Measurements from ENCODE around the gene PNPLA5. TPM values are rescaled to one million over a fixed set of nuclear protein-coding genes. Genes with fewer than 3 reads are reported as not detected.

Gene PNPLA5
- total and polyA plus RNA-seq, 9 of the 15 experiments (the other 6 are each of a cell fraction or from before 2014, with no cell fraction given) = not detected

DNA sequence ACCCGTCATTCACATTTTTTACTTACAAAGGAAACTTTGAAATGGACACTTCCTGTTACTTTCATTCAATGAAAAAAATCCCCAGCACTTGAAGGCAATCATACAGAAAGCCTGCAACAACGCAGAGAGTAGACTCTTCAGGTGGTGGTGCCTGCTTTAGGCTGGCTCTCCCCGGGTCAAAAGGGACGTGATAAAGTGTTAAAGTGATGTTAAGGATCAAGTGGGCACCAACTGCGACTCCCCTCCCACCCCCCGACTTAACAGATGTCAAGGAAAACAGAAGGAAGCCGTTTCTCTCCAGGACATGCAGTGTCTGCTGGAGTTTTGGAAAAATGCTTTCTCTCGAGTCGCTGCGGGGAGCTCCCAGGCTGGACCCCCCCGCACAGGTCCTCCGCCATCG, 31.4 kb upstream of the PNPLA5 start:
- ChIA-PET CTCF (ENCODE audit: low intra/inter-chr PET ratio) (no interaction called here), POLR2A (interaction anchor here (0.5 to 0.7 kb wide), 2 partner anchors 9 to 471 kb away, joined by 3 read pairs; no protein-coding TSS in a partner anchor)
- no TSS peak for BruUV-seq (replicated peaks)
- Histone ChIP-seq H4K20me1 (replicated peaks; ENCODE audit: control insufficient read depth, insufficient read depth, low read length) (no peaks in the 10 kb centered on the region), H3K79me2 (ENCODE audit: control insufficient read depth, insufficient read depth, low read length) (no peaks in the 10 kb centered on the region), H3K9me3 (replicated peaks; ENCODE audit: control insufficient read depth, insufficient read depth, low read depth, low read length) (no peaks in the 10 kb centered on the region), H3K9ac (ENCODE audit: insufficient read depth in 1 of 2, low read depth in 2 of 2, low read length in 2 of 2) (no peak overlapping the region), H3K27ac (ENCODE audit: extremely low read depth, low read depth, low read length) (no peak overlapping the region), H3K4me1 (replicated peaks in 1 of 2; ENCODE audit: control insufficient read depth in 2 of 2, insufficient read depth in 2 of 2, low read length in 2 of 2) (peaks cover 2 to 9% of the 10 kb centered on the region in 2 experiments; a peak in 3 of 5 replicates), H3K4me3 (no peak overlapping the region; the same call in 1 of the 2 replicates), H3K36me3 (ENCODE audit: control insufficient read depth, insufficient read depth, low read length) (no peaks in the 10 kb centered on the region), H2AFZ (ENCODE audit: low read depth, low read length) (peak overlapping the region; percentile 89), H3K27me3 (ENCODE audit: control insufficient read depth in 2 of 2, insufficient read depth in 2 of 2, low read length in 2 of 2) (peaks cover 2 to 18% of the 10 kb centered on the region in 2 experiments; a peak in 4 of 5 replicates), H3K4me2 (ENCODE audit: insufficient read depth, low read length) (peak overlapping the region; percentile 76), H3K9me1 (ENCODE audit: control insufficient read depth, insufficient read depth, low read length) (no peaks in the 10 kb centered on the region)
- FAIRE-seq = no peak
- intact Hi-C loops (cut with micrococcal nuclease) (no loop called here), in situ Hi-C loops (cut with MboI) (no loop called here)
- TF ChIP-seq HDAC3 (IDR thresholded peaks at IDR 0.05; ENCODE audit: borderline replicate concordance, partially characterized antibody) = no peak
- TF ChIP-seq POLR2A (conservative IDR thresholded peaks at IDR 0.05) = no peak
- TF ChIP-seq GABPB1 (CRISPR knock-in tag; IDR thresholded peaks at IDR 0.05) = no peak
- no peak for TF ChIP-seq ZNF561 (CRISPR knock-in tag; conservative IDR thresholded peaks at IDR 0.05)
- no peak for TF ChIP-seq ZNF143 (CRISPR knock-in tag; IDR thresholded peaks at IDR 0.05)
- no peak for TF ChIP-seq CBX3 (IDR thresholded peaks at IDR 0.05; ENCODE audit: borderline replicate concordance in 1 of 2, low read length in 2 of 2)
- no peak for TF ChIP-seq GATAD2B (IDR thresholded peaks at IDR 0.05; ENCODE audit: borderline replicate concordance)
- TF ChIP-seq CSDE1 (IDR thresholded peaks at IDR 0.05) = no peak
- TF ChIP-seq TAL1 (IDR thresholded peaks at IDR 0.05) = no peak
- TF ChIP-seq ZKSCAN3 (CRISPR knock-in tag; IDR thresholded peaks at IDR 0.05) = no peak
- no peak for TF ChIP-seq SIRT6 (IDR thresholded peaks at IDR 0.05; ENCODE audit: low read depth, low read length)
- no peak for TF ChIP-seq POLR2H (tag; IDR thresholded peaks at IDR 0.05; ENCODE audit: low read depth)
- TF ChIP-seq COPS2 (conservative IDR thresholded peaks at IDR 0.05) = no peak
- no peak for TF ChIP-seq ZNF431 (CRISPR knock-in tag; IDR thresholded peaks at IDR 0.05)
- TF ChIP-seq HNRNPH1 (optimal IDR thresholded peaks at IDR 0.05; ENCODE audit: low read depth, low read length) = no peak
- TF ChIP-seq FIP1L1 (IDR thresholded peaks at IDR 0.05; ENCODE audit: low read depth, low read length, poor library complexity, severe bottlenecking) = no peak
- TF ChIP-seq HNRNPLL (IDR thresholded peaks at IDR 0.05; ENCODE audit: low read depth, low read length, poor library complexity, severe bottlenecking) = no peak
- TF ChIP-seq, protein P1, sequence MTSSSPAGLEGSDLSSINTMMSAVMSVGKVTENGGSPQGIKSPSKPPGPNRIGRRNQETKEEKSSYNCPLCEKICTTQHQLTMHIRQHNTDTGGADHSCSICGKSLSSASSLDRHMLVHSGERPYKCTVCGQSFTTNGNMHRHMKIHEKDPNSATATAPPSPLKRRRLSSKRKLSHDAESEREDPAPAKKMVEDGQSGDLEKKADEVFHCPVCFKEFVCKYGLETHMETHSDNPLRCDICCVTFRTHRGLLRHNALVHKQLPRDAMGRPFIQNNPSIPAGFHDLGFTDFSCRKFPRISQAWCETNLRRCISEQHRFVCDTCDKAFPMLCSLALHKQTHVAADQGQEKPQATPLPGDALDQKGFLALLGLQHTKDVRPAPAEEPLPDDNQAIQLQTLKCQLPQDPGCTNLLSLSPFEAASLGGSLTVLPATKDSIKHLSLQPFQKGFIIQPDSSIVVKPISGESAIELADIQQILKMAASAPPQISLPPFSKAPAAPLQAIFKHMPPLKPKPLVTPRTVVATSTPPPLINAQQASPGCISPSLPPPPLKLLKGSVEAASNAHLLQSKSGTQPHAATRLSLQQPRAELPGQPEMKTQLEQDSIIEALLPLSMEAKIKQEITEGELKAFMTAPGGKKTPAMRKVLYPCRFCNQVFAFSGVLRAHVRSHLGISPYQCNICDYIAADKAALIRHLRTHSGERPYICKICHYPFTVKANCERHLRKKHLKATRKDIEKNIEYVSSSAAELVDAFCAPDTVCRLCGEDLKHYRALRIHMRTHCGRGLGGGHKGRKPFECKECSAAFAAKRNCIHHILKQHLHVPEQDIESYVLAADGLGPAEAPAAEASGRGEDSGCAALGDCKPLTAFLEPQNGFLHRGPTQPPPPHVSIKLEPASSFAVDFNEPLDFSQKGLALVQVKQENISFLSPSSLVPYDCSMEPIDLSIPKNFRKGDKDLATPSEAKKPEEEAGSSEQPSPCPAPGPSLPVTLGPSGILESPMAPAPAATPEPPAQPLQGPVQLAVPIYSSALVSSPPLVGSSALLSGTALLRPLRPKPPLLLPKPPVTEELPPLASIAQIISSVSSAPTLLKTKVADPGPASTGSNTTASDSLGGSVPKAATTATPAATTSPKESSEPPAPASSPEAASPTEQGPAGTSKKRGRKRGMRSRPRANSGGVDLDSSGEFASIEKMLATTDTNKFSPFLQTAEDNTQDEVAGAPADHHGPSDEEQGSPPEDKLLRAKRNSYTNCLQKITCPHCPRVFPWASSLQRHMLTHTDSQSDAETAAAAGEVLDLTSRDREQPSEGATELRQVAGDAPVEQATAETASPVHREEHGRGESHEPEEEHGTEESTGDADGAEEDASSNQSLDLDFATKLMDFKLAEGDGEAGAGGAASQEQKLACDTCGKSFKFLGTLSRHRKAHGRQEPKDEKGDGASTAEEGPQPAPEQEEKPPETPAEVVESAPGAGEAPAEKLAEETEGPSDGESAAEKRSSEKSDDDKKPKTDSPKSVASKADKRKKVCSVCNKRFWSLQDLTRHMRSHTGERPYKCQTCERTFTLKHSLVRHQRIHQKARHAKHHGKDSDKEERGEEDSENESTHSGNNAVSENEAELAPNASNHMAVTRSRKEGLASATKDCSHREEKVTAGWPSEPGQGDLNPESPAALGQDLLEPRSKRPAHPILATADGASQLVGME (CRISPR knock-in tag; IDR thresholded peaks at IDR 0.05) = no peak
- TF ChIP-seq ASH1L (IDR thresholded peaks at IDR 0.05; ENCODE audit: borderline replicate concordance, low read depth, partially characterized antibody) = no peak
- no peak for ATAC-seq
- no peak for DNase-seq (ENCODE audit: extremely low read depth in 1 of 4, low spot score in 3 of 4)
- WGBS (ENCODE audit: insufficient coverage, low coverage, missing lambda C conversion rate) = 6% methylated on average over 6 of the region's 13 CpGs
